HG03432 (cell line): ENCODE data around the gene CD79A.

Experiments
- ATAC-seq: cut with Tn5 transposase; IDR thresholded peaks from one replicate; pipeline ENCODE4 v1.9.1; 2021; ENCODE audit warnings: mild to moderate bottlenecking, moderate library complexity; ENCODE audit not compliant: unreplicated experiment

The CD79A gene

DNA sequence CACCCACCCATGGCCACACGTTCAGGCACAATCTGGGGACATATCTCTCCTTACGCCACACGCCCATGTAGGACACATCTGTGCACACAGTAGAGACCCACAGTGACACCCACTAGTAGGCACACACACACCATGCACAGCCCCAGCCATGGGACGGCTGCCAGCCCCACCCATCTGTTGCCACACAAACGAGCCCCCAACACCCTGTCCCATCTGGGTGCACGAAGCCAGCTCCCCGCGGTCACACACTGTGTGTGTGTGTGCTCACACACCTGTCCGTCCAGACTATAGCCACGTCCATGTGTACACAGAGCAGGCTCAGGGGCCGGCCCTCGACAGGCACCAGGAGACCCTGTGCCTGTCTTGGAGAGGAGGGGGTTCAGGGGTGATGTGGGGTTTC is 40.6 kb downstream of the CD79A start:
- no peak for ATAC-seq

DNA sequence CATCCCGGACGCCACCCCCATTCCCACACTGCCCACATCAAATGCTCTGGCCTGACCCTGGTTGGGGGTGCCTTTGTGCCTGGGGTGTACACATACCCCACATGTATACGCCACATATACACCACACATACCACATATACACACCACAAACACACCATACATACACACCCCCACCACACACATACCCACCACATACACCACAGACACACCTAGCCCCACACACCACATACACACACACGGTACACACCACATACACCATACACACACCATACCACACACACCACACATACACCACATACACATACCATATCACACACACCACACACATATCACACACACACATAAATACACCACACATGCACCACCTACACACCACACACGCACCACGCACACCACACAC is 41.0 kb downstream of the CD79A start:
- no peak for ATAC-seq

GRCh38 chr19:41918653-41919244 is 41.7 kb downstream of the CD79A start:
- no peak for ATAC-seq

DNA sequence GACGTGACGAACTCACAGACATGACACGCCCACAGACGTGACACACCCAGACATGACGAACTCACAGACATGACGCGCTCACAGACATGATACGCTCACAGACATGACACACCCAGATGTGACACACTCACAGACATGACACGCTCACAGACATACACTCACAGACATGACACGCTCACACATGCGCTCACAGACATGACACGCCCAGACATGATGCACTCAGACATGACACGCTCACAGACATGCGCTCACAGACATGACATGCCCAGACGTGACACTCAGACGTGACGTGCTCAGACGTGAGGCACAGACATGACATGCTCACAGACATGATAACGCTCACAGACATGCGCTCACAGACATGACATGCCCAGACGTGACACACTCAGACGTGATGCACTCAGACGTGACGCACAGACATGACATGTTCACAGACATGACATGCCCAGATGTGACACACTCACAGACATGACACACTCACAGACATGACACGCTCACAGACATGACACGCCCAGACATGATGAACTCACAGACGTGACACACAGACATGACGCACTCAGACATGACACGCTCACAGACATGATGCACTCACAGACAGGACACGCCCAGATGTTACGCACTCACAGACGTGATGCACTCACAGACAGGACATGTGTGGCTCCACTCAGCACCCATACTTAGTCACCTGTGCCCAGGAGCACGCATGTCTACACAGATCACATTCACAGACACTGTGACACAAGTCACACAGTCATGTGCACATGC is 43.1 kb downstream of the CD79A start:
- ATAC-seq, result no peak

DNA sequence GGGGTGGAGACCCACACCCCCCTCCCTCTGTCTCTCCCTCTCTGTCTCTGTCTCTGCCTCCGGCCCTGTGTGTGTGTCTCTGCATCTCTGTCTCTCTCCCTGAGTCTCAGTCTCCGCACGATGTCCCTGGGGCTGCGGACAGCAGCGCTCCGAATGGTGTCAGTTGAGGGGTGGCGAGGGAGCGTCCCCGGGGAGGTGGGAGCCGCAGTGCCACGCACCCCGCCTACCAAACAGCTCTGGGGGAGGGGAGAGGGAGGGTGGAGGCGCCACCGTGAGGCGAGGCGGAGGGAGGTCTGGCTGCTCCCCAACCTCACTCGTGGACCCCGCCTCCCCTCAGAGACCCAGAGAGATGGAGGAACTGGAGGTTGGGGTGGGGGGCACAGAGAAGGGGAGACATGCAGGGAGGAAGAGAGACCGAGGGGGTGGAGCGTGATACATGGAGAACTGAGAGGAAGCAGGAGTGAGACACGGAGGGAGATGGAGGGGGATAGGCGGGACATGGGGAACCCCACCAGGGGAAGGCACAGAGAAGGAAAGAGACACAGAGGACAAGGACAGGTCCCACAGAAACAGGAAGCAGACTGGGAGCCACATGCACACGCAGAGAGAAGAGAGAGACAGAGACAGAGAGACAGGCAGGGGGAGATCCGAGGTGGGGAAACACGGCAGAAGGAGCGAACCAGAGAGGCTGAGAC is 44.0 kb downstream of the CD79A start:
- no peak for ATAC-seq

GRCh38 chr19:41921577-41922576 is 44.8 kb downstream of the CD79A start:
- no peak for ATAC-seq

- ATAC-seq, result no peak
Measured at GRCh38 chr19:41922585-41922984, 45.5 kb downstream of the CD79A start.

DNA sequence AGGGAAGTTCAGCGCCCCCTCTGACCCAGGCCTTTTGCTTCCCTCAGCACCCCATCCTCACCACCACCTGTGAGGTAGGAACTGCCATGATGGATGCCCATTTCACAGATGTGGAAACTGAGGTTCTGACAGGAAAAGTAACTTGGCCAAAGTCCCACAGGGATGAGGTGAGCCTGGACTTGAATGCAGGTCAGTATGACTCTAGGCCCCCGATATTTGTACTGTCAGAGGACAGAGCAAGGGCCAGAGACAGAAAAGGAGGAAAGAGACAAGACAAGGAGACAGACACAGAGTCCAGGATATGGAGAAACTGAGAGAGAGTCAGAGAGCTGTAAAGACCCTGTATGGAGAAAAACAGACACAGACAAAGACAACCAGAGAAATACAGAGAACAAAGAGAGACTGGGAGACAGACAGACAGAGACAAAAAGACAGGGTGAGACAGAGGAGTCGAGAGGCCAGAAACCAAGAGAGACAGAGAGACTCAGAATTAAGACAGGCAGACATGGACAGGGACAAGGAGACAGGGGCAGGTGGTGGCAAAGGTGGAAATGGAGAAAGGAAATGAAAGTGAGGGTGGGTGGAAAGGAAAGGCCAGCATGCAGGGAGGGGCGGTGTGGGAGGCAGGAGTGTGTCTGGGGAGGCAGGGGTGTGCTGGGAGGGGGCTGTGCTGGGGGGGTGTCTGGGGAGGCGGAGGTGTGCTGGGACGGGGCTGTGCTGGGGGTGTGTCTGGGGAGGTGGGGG is 46.1 kb downstream of the CD79A start:
- no peak for ATAC-seq

DNA sequence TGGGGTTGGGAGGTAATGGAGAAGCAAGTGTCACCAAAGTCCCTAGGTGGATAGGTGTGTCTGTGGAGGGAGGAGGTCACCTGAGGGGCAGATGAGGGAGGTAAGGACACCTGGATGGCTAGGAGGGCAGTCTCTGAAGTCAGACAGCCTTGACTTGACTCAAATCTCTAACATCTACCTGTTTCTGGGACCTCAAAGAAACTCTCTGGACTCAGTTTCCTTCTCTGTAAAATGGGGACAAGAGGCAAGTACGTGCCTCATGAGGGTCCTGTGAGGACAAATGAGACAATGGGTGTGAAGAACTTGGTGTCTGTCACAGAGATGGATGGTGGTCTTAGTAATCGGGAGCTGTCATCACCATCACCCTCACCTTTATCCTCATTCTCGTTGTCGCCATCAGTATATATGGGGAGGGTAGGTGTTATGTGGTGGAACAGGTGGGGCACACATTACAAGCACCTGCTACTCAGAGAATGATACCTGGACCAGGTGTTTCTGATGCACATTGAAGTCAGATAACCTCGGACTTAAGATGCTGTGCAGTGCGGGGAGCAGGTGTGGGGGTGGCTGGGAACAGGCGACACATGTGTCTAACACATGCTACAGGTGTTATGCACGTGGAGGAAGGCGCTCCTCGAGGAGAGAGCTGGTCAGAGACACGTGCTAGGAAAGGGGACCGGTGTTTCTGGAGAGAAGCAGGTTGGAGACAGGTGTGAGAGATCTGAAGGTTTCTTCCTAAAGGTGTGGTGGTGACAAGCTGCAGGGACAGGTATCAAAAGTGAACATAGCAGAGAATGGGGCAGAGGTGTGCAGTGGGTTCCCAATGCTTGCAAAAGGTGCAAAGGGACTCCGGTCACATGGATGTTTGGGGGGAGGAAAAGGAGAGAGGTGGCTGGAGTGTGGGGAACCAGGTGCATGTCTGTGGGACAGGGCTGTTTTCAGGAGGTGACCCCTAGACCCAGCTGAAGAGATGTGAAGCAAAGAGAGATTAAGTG is 47.4 kb downstream of the CD79A start:
- no peak for ATAC-seq

GRCh38 chr19:41925208-41926003 is 48.3 kb downstream of the CD79A start:
- no peak for ATAC-seq

DNA sequence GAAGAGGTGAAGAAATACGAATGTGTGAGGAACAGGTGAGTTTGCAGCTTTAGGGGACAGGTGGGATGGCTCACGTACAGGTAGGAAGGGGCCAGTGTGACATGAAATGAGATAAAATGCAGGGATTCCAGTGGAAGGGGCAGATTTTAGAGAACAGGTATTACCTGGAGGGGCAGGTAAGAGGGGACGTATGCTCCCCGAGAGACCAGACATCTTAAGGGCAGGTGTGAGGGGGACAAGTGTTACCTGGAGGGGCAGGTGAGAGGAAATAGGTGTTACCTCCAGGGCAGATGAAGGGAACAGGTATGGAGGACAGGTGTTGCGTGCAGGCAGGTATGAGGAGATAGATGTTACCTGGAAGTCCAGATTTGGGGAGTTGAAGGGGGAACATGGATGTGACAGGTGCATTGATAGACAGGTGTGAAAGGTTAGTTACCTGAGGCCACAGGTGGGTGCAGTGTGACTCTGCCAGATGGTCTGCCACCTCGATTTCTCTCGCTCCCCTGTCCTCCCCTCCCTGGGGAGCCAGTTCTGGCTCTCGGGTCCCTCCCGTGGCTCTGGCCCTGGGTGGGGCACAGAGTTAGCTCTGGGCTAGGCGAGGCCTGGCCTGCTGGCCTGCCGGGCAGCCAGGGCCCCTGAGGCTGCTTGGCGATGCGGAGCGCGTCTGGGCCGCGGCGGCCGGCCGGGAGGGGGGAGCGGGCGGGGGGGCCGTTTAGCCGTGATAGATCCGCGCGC is 49.1 kb downstream of the CD79A start:
- ATAC-seq, result no peak

DNA sequence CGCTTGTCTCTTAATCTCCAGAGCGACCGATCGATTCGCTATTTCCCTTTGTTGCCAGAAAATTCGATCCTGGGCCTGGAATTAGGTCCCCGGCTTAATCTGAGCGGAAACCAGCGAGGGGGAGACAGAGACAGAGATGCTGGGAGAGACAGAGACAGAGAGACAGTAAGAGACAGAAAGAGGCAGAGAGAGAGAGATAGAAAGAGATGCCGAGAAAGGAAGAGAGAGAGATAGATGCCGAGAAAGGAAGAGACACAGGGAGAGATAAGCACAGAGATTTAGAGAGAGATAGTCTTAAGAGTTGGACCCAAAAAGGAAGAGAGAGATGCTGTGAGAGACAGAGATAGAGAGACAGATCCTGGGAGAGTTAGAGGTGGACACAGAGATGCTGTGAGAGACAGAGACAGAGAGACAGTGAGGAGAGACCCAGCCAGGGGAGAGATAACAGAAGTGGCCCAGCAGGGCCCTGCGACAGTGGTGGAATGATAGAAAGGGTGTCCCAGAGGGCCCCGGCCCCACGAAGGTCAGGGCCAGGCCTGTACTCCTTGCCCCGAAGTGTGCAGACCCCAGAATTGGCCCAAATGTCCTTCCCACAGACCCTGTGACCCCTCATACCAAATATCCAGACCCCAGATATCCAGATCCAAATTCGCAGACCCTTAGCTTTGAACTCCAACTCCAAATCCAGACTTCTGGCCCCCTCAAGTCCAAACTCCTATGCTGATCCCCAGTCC is 49.9 kb downstream of the CD79A start:
- no peak for ATAC-seq

- no peak for ATAC-seq
Measured at GRCh38 chr19:41927497-41928192, 50.6 kb downstream of the CD79A start.

GRCh38 chr19:41928221-41928683 is 51.2 kb downstream of the CD79A start, which contains the start of gene ERFL:
TSS of gene ERFL (minus strand) at chr19:41928449. CDS start at chr19:41912919, 15,530 bp downstream.
- no peak for ATAC-seq

DNA sequence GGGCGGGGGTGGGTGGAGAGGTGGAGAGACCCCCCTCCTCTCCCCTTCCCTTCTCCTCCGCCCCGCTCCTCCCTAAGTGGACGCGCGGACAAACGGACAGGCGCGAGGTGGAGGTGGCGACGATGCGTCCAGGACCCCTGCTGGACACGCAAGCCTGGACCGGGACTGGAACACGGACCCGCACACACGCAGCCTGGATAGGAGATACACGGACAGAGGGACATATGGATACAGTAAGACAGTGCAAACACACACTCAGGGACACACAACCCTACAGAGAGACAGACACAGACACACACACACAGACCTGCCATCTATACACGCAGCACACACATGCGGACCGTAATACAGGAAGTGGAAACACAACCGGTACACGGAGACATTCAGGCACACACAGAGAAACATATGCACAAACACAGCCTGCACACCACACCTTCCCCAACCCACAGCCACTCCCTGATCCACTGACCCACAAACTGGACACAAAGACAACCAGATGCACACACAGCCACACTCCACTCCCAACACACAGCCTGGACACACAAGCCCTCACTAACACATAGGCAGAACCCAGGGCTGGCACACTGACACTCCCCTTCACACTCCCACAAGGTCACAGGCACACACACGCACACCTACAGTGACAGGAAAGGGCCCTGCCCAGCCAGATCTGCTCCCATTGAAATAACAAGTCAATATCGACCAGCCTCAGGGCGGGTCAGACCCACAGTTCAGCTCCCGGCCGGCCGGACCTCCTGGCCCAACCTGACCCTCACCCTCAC is 51.9 kb downstream of the CD79A start:
- no peak for ATAC-seq
